GM19438 (cell line): ENCODE data around the gene DCAF5.
"Not testable (repeated sequence)": the region's sequence is repeated elsewhere in the genome, so short reads cannot be mapped to it uniquely, and the experiment has no call there.

Experiments
- ATAC-seq: cut with Tn5 transposase; IDR thresholded peaks from one replicate; pipeline ENCODE4 v1.9.1; 2021; ENCODE audit warnings: low read depth; ENCODE audit not compliant: unreplicated experiment

The DCAF5 gene

DNA sequence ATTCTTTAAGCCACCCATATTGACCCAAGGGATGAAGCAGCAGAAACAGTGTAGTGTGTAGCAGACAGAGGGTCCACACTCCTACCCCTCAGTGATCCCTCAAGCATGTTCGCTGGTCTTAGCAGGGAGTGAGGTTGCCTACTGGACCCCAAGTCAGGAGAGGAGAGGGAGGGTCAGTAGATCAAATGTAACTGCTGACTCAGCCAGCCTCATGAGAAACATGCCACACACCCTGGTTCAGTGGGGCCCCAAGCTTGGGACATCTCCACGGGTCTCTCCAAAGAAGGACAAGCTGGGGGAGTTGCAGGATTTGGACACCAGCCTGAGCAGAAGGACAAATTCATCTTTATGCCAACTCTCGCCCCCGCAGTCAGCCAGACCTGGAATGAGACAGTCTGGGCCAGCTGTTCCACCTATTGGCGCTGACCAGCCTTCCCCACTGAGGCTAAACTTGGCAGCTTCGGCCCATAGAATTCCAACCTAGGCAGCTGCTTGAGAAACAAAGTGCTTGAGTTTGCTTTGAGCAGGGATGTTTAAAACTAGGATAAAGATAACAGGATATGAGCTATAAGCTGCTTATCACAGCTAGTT is 107.9 kb downstream of the DCAF5 start:
- ATAC-seq = no peak

DNA sequence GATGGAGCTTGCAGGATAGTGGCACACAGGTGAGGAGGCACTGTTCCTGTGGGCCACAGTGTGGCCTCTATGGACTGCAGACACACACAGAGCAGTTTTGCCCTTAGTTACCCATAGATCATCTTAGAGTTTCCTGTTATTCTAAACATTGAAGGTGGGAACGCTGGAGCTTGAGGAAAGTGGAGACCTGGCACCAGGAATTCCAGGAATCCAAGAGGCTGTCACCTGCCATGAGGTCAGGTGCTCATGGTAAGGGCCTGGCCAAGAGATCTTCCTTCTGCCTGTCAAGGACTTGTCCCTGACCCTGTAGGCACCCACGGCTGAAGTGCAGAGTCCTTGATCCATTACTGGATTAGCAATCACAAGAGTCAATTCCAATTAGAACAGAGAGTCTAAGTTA is 108.6 kb downstream of the DCAF5 start:
- ATAC-seq = no peak

GRCh38 chr14:69043596-69044260 is 109.2 kb downstream of the DCAF5 start:
- ATAC-seq = no peak

GRCh38 chr14:69042787-69043444 is 110.0 kb downstream of the DCAF5 start:
- ATAC-seq = no peak

DNA sequence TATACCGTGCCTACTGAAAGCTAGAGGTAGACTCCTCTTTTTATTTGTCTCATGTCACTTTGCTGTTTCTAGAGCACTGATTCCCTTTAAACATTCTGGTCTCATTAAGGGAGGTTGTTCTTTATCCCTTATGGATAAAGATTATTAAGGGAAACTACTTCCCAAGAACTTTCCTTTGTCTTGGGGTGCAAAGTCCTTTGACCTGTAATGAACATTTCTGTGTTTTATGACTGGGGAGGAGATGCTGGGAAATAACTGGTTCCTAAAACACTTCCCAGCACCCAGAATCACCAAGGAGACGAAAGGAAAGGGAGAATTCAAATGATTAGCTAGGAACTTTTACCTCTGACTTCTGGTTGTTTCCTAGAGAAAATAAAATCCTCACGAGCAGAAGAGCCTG is 110.6 kb downstream of the DCAF5 start:
- ATAC-seq = no peak

DNA sequence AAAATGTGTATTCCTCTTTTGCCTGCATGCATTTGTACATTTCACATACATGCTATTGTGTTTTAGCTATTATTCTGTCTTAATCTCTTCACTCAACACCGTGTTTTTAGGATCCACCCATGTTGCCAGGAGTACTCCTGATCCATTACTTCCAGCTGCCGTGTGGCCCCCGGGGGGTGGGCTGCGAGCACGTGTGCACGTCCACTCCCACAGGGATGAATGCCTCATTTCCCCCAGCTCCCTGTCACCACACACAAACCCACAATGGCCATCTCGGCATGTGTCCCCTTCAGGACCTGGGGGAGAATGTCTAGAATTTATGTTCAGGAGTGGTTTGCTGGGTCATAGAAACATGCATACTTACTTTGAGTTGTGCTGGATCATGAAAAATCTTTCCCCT is 111.1 kb downstream of the DCAF5 start:
- no peak for ATAC-seq

DNA sequence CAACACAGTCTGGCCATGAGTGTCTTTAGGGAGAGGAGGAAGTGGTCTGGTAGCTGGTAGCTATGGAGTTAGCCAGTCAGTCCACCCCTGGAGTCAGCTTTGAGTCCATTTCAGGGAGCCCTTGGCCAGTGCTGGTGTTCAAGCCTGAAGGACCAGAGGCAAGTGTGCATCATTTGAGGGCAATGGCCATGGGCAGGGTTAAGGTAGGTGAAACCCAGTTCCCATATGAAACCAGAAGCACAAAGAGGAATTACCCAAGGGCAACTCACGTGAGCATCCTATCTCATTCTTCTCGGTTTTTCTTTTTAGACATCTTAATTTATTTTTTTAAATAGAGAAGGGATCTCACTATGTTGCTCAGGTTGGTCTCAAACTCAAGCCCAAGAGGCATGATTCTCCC is 112.6 kb downstream of the DCAF5 start:
- ATAC-seq = no peak

- ATAC-seq = no peak
Measured at GRCh38 chr14:69039288-69039628, 113.7 kb downstream of the DCAF5 start.

- no peak for ATAC-seq
Measured at GRCh38 chr14:69038455-69039287, 114.2 kb downstream of the DCAF5 start.

- no peak for ATAC-seq
Measured at GRCh38 chr14:69037790-69038454, 115.0 kb downstream of the DCAF5 start.

DNA sequence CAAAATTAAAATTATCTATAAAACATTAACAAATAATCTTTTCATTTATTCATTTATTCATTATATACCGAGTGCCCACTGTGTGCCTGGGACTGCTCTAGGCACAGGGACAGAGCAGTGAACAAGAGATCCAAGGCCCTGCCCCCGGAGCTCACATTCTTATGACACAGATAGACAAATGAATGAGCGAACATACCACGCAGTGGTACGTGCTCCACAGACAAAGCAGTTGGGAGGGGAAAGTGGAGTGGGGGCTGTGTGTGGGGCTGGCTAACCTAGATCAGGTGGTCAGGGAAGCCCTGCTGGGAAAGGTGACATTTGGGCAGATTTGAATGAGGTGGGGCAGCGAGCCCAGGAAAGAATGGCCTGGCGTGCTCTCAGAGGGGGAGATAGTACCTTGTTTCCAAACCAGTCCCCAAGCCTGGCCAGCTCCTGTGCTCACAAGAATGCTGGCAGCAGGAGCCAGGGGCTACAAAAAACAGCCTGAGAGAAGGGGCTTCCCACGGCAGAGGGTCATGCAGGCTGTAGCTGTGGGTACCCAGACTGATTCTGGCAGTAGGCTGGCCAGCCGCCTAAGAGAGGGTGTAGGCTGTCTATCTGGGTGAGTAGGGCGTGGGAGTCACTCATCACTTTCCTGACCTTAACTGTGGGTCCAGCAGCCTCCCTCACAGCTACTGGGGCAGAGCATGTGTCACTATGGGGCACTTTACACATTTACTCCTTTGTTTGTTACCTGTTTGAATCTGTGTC is 116.0 kb downstream of the DCAF5 start:
- no peak for ATAC-seq

DNA sequence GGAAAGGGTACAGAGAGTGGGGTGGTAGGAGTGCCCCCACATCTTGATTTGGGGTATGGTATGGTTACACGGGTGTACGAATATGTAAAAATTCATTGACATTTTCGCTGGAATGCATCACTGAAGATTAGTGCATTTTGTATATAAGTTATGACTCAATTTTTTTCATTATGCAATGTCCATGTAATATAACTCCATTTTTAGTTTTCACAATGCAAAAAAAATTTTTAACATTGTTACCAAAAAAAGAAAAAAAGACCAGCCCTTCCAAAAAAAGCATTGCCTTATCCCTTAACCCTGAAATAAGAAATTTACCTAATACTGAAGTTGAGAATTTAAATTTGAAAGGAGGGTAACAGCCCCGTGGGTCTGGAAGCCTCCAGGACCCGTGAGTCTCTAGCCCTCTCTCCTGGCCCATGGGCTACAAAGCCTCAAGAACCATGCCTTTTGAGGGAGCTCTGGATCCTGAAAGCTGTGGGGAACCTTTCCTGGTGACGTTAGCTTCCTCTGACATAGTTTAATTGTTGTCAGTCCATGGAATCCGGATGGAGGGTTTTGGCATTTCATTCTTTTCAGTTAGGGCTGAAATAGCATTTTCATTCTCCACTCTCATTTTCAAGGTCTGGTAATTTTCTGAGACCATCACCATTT is 118.2 kb downstream of the DCAF5 start:
- ATAC-seq = no peak

DNA sequence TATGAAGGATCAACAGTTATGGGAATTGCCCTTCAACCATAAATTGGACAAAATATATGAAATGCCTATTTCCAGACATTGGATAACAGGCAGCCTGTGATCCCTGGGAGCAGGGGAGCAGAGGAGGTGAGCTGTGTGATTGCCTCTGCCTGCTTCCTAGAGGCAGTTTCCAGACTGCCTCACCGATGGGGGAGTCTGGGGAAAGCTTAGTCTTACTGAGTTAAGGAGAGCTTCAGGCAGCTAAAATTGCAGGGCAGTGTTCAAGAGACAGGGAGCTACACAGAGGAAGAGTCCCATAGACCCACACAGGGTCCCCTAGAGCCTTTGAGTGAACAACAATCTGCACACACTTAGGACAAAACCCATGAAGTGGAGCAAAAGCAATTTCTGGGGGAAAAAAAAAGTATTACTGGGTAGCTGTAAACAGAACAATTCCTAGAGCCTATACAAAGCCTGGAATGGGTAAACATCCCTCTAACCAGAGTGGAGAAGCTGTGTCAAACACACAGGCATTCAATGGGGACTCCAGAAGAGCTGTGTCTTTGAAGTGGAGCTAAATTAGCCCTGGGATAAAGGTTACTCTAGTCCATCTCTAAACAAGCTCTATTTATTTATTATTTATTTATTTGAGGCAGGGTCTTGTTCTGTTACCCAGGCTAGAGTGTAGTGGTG is 125.5 kb downstream of the DCAF5 start:
- no peak for ATAC-seq

DNA sequence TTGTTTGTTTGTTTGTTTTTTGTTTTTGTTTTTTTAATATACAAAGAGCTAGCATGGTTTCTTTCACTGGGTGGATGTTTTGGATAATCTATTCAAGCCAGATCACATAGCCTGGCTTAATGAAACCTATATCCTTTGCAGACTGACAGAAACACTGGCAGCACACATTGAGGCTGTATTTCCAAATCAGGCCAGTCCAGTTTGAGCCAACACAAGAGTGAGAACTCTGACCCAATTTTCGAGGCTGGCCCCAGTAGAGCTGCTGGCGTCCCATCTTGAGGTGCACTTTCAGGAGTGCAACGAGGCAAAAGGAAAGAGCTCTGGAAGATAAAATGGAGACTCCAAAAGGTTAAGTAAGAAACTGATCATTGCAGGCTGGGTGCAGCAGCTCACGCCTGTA is 129.9 kb downstream of the DCAF5 start:
- ATAC-seq = no peak

GRCh38 chr14:69022093-69022492 is 130.8 kb downstream of the DCAF5 start:
- ATAC-seq = not testable (repeated sequence)

GRCh38 chr14:69017706-69018105 is 135.2 kb downstream of the DCAF5 start:
- no peak for ATAC-seq

GRCh38 chr14:69014829-69015259 is 138.1 kb downstream of the DCAF5 start:
- ATAC-seq = no peak

- no peak for ATAC-seq
Measured at GRCh38 chr14:69013943-69014782, 138.8 kb downstream of the DCAF5 start.
